Measurements from ENCODE around the gene BEST1. TPM values are rescaled to one million over a fixed set of nuclear protein-coding genes. Genes with fewer than 3 reads are reported as not detected.

The BEST1 gene
- total RNA-seq, result 2.3 TPM

GRCh38 chr11:61950035-61950547 lies at the start of gene BEST1:
Gene BEST1 (plus strand): TSS chr11:61950351. CDS start chr11:61951807, 1,456 bp downstream.
- Histone ChIP-seq H3K27me3 (ENCODE audit: insufficient read depth, low read length) (no peaks in the 10 kb centered on the region), H3K4me3 (ENCODE audit: low read length) (no peak within 1 kb of the TSS)

GRCh38 chr11:61901397-61901796 lies 48.8 kb upstream of the BEST1 start:
- Histone ChIP-seq H3K27me3 (ENCODE audit: insufficient read depth, low read length) (no peaks in the 10 kb centered on the region), H3K4me3 (ENCODE audit: low read length) (no peak overlapping the region), H3K9me3 (ENCODE audit: low read depth, low read length) (no peaks in the 10 kb centered on the region), H3K4me1 (ENCODE audit: insufficient read depth, low read length) (peaks cover 7% of the 10 kb centered on the region)

More at GRCh38 chr11:61950035-61950547, at the start of gene BEST1:
- peaks cover 11% of the 10 kb centered on the region for H3K4me1 ChIP-seq (ENCODE audit: insufficient read depth, low read length)
- H3K9me3 ChIP-seq (ENCODE audit: low read depth, low read length), result no peaks in the 10 kb centered on the region

- Histone ChIP-seq H3K27me3 (ENCODE audit: insufficient read depth, low read length) (no peaks in the 10 kb centered on the region), H3K9me3 (ENCODE audit: low read depth, low read length) (no peaks in the 10 kb centered on the region), H3K4me1 (ENCODE audit: insufficient read depth, low read length) (peaks cover 7% of the 10 kb centered on the region), H3K4me3 (ENCODE audit: low read length) (no peak overlapping the region)
Measured at GRCh38 chr11:61902313-61902712, 47.8 kb upstream of the BEST1 start.

GRCh38 chr11:61903845-61904244 lies 46.3 kb upstream of the BEST1 start:
- H3K9me3 ChIP-seq (ENCODE audit: low read depth, low read length), result no peaks in the 10 kb centered on the region
- H3K4me3 ChIP-seq (ENCODE audit: low read length), result no peak overlapping the region
- H3K27me3 ChIP-seq (ENCODE audit: insufficient read depth, low read length), result no peaks in the 10 kb centered on the region
- H3K4me1 ChIP-seq (ENCODE audit: insufficient read depth, low read length), result peaks cover 7% of the 10 kb centered on the region

GRCh38 chr11:61904539-61905048 lies 45.6 kb upstream of the BEST1 start:
- no peaks in the 10 kb centered on the region for H3K27me3 ChIP-seq (ENCODE audit: insufficient read depth, low read length)
- no peak overlapping the region for H3K4me3 ChIP-seq (ENCODE audit: low read length)
- H3K4me1 ChIP-seq (ENCODE audit: insufficient read depth, low read length), result no peaks in the 10 kb centered on the region
- no peaks in the 10 kb centered on the region for H3K9me3 ChIP-seq (ENCODE audit: low read depth, low read length)

GRCh38 chr11:61905067-61905696 lies 45.0 kb upstream of the BEST1 start:
- no peaks in the 10 kb centered on the region for H3K4me1 ChIP-seq (ENCODE audit: insufficient read depth, low read length)
- H3K4me3 ChIP-seq (ENCODE audit: low read length), result no peak overlapping the region
- no peaks in the 10 kb centered on the region for H3K9me3 ChIP-seq (ENCODE audit: low read depth, low read length)
- no peaks in the 10 kb centered on the region for H3K27me3 ChIP-seq (ENCODE audit: insufficient read depth, low read length)

- Histone ChIP-seq H3K9me3 (ENCODE audit: low read depth, low read length) (no peaks in the 10 kb centered on the region), H3K4me3 (ENCODE audit: low read length) (no peak overlapping the region), H3K27me3 (ENCODE audit: insufficient read depth, low read length) (no peaks in the 10 kb centered on the region), H3K4me1 (ENCODE audit: insufficient read depth, low read length) (no peaks in the 10 kb centered on the region)
Measured at GRCh38 chr11:61905801-61906521, 44.2 kb upstream of the BEST1 start.

- no peak overlapping the region for H3K4me3 ChIP-seq (ENCODE audit: low read length)
- H3K4me1 ChIP-seq (ENCODE audit: insufficient read depth, low read length), result peaks cover 5% of the 10 kb centered on the region
- no peaks in the 10 kb centered on the region for H3K27me3 ChIP-seq (ENCODE audit: insufficient read depth, low read length)
- H3K9me3 ChIP-seq (ENCODE audit: low read depth, low read length), result no peaks in the 10 kb centered on the region
Measured at GRCh38 chr11:61906522-61906909, 43.6 kb upstream of the BEST1 start.

- Histone ChIP-seq H3K4me1 (ENCODE audit: insufficient read depth, low read length) (peaks cover 13% of the 10 kb centered on the region), H3K27me3 (ENCODE audit: insufficient read depth, low read length) (no peaks in the 10 kb centered on the region), H3K9me3 (ENCODE audit: low read depth, low read length) (no peaks in the 10 kb centered on the region), H3K4me3 (ENCODE audit: low read length) (no peak overlapping the region)
Measured at GRCh38 chr11:61907282-61907681, 42.9 kb upstream of the BEST1 start.

- Histone ChIP-seq H3K4me1 (ENCODE audit: insufficient read depth, low read length) (peaks cover 21% of the 10 kb centered on the region), H3K27me3 (ENCODE audit: insufficient read depth, low read length) (no peaks in the 10 kb centered on the region), H3K9me3 (ENCODE audit: low read depth, low read length) (no peaks in the 10 kb centered on the region), H3K4me3 (ENCODE audit: low read length) (no peak overlapping the region)
Measured at GRCh38 chr11:61907871-61908729, 42.1 kb upstream of the BEST1 start.

- Histone ChIP-seq H3K9me3 (ENCODE audit: low read depth, low read length) (no peaks in the 10 kb centered on the region), H3K4me1 (ENCODE audit: insufficient read depth, low read length) (peaks cover 23% of the 10 kb centered on the region), H3K27me3 (ENCODE audit: insufficient read depth, low read length) (peaks cover 1% of the 10 kb centered on the region), H3K4me3 (ENCODE audit: low read length) (no peak overlapping the region)
Measured at GRCh38 chr11:61908730-61909316, 41.3 kb upstream of the BEST1 start.

- peaks cover 23% of the 10 kb centered on the region for H3K4me1 ChIP-seq (ENCODE audit: insufficient read depth, low read length)
- no peaks in the 10 kb centered on the region for H3K9me3 ChIP-seq (ENCODE audit: low read depth, low read length)
- H3K4me3 ChIP-seq (ENCODE audit: low read length), result no peak overlapping the region
- peaks cover 3% of the 10 kb centered on the region for H3K27me3 ChIP-seq (ENCODE audit: insufficient read depth, low read length)
Measured at GRCh38 chr11:61910187-61911127, 39.7 kb upstream of the BEST1 start.

- peaks cover 23% of the 10 kb centered on the region for H3K4me1 ChIP-seq (ENCODE audit: insufficient read depth, low read length)
- no peak overlapping the region for H3K4me3 ChIP-seq (ENCODE audit: low read length)
- H3K27me3 ChIP-seq (ENCODE audit: insufficient read depth, low read length), result peaks cover 5% of the 10 kb centered on the region
- no peaks in the 10 kb centered on the region for H3K9me3 ChIP-seq (ENCODE audit: low read depth, low read length)
Measured at GRCh38 chr11:61911128-61911700, 38.9 kb upstream of the BEST1 start.

Data from mononuclear cell (primary cell).